ENCODE results near the gene HEYL.
A peak's percentile ranks its signal among the peaks of the same experiment; 100 is the strongest.

Gene HEYL

GRCh38 chr1:39642796-39643195 lies 3.4 kb upstream of the HEYL start:
- no peak for TF ChIP-seq CTCF (IDR thresholded peaks at IDR 0.05; ENCODE audit: extremely low read depth, missing control alignments)
- DNase-seq (ENCODE audit: low spot score): no peak

GRCh38 chr1:39640861-39641260 lies 1.4 kb upstream of the HEYL start:
- no peak for DNase-seq (ENCODE audit: low spot score)
- no peak for TF ChIP-seq CTCF (IDR thresholded peaks at IDR 0.05; ENCODE audit: extremely low read depth, missing control alignments)

GRCh38 chr1:39638965-39639304 lies 508 bp downstream of the HEYL start:
- TF ChIP-seq CTCF (IDR thresholded peaks at IDR 0.05; ENCODE audit: extremely low read depth, missing control alignments): no peak
- peak; percentile 29 for DNase-seq (ENCODE audit: low spot score)

GRCh38 chr1:39637361-39637760 lies 2.1 kb downstream of the HEYL start:
- TF ChIP-seq CTCF (IDR thresholded peaks at IDR 0.05; ENCODE audit: extremely low read depth, missing control alignments): no peak
- DNase-seq (ENCODE audit: low spot score): no peak

GRCh38 chr1:39635871-39636210 lies 3.6 kb downstream of the HEYL start:
- no peak for DNase-seq (ENCODE audit: low spot score)
- no peak for TF ChIP-seq CTCF (IDR thresholded peaks at IDR 0.05; ENCODE audit: extremely low read depth, missing control alignments)

GRCh38 chr1:39635205-39635870 lies 4.1 kb downstream of the HEYL start:
- TF ChIP-seq CTCF (IDR thresholded peaks at IDR 0.05; ENCODE audit: extremely low read depth, missing control alignments): no peak
- no peak for DNase-seq (ENCODE audit: low spot score)

- TF ChIP-seq CTCF (IDR thresholded peaks at IDR 0.05; ENCODE audit: extremely low read depth, missing control alignments): no peak
- DNase-seq (ENCODE audit: low spot score): peak; percentile 34
Measured at GRCh38 chr1:39633422-39633821, 6.0 kb downstream of the HEYL start.

Data from GM20000 (cell line).